HEK293 (cell line): ENCODE results near the gene SYNCRIP.

ENCODE experiments used
- HOXA7 ChIP-seq: sonication (generic); formaldehyde crosslinking; IDR thresholded peaks from 2 replicates; pipeline ENCODE4 v1.8.1; 2022; ENCODE audit warnings: missing genetic modification reagents, borderline replicate concordance
- MEIS1 ChIP-seq: sonication (generic); formaldehyde crosslinking; IDR thresholded peaks from 2 replicates; pipeline ENCODE4 v1.8.1; 2022; ENCODE audit warnings: missing genetic modification reagents, mild to moderate bottlenecking, borderline replicate concordance
- MYNN ChIP-seq: fragments of 450-650 bp; formaldehyde crosslinking; IDR thresholded peaks from 2 replicates; pipeline ENCODE4 v1.5.1; 2016; ENCODE audit warnings: missing biosample characterization, missing genetic modification characterization, borderline replicate concordance
- RBAK ChIP-seq: fragments of 450-650 bp; formaldehyde crosslinking; IDR thresholded peaks from 2 replicates; pipeline ENCODE4 v1.5.1; 2016; ENCODE audit warnings: missing biosample characterization, missing genetic modification characterization
- SP7 ChIP-seq: fragments of 450-650 bp; formaldehyde crosslinking; IDR thresholded peaks from 2 replicates; pipeline ENCODE4 v1.5.1; 2016; ENCODE audit warnings: missing biosample characterization, missing genetic modification characterization
- TRIM28 ChIP-seq: IDR thresholded peaks from 2 replicates; pipeline ENCODE4 v1.6.1; 2011; ENCODE audit warnings: low read length, control low read depth, borderline replicate concordance
- ZBTB20 ChIP-seq: fragments of 450-650 bp; formaldehyde crosslinking; IDR thresholded peaks from 2 replicates; pipeline ENCODE4 v1.5.1; 2016; ENCODE audit warnings: missing biosample characterization, missing genetic modification characterization
- ZEB2 ChIP-seq: fragments of 450-650 bp; formaldehyde crosslinking; IDR thresholded peaks from 2 replicates; pipeline ENCODE4 v1.5.1; 2016; ENCODE audit warnings: missing biosample characterization, missing genetic modification characterization
- ZFP37 ChIP-seq: fragments of 450-650 bp; formaldehyde crosslinking; IDR thresholded peaks from 2 replicates; pipeline ENCODE4 v1.5.1; 2016; ENCODE audit warnings: missing biosample characterization, missing genetic modification characterization
- ZNF138 ChIP-seq: fragments of 450-650 bp; formaldehyde crosslinking; IDR thresholded peaks from 2 replicates; pipeline ENCODE4 v1.5.1; 2016; ENCODE audit warnings: missing biosample characterization, missing genetic modification characterization, borderline replicate concordance
- ZNF214 ChIP-seq: fragments of 450-650 bp; formaldehyde crosslinking; IDR thresholded peaks from 2 replicates; pipeline ENCODE4 v1.5.1; 2017; ENCODE audit warnings: missing biosample characterization, mild to moderate bottlenecking, missing genetic modification characterization, borderline replicate concordance
- ZNF302 ChIP-seq: fragments of 450-650 bp; formaldehyde crosslinking; IDR thresholded peaks from 2 replicates; pipeline ENCODE4 v1.5.1; 2016; ENCODE audit warnings: missing biosample characterization, missing genetic modification characterization, low read depth
- ZNF37A ChIP-seq: fragments of 450-650 bp; IDR thresholded peaks from 2 replicates; pipeline ENCODE4 v1.5.1; 2018; ENCODE audit warnings: missing biosample characterization, missing genetic modification characterization
- ZNF404 ChIP-seq: fragments of 450-650 bp; formaldehyde crosslinking; IDR thresholded peaks from 2 replicates; pipeline ENCODE4 v1.5.1; 2017; ENCODE audit warnings: missing biosample characterization, missing genetic modification characterization
- ZNF423 ChIP-seq: fragments of 450-650 bp; formaldehyde crosslinking; IDR thresholded peaks from 2 replicates; pipeline ENCODE4 v1.5.1; 2016; ENCODE audit warnings: missing biosample characterization, missing genetic modification characterization
- ZNF544 ChIP-seq: fragments of 450-650 bp; formaldehyde crosslinking; IDR thresholded peaks from 2 replicates; pipeline ENCODE4 v1.5.0; 2017; ENCODE audit warnings: missing biosample characterization, missing genetic modification characterization
- ZNF558 ChIP-seq: fragments of 450-650 bp; formaldehyde crosslinking; IDR thresholded peaks from 2 replicates; pipeline ENCODE4 v1.5.1; 2016; ENCODE audit warnings: missing biosample characterization, missing genetic modification characterization
- ZNF596 ChIP-seq: fragments of 450-650 bp; IDR thresholded peaks from 2 replicates; pipeline ENCODE4 v1.5.0; 2018; ENCODE audit warnings: missing biosample characterization, mild to moderate bottlenecking, missing genetic modification characterization, moderate library complexity
- ZNF677 ChIP-seq: fragments of 450-650 bp; IDR thresholded peaks from 2 replicates; pipeline ENCODE4 v1.5.0; 2018; ENCODE audit warnings: missing biosample characterization, mild to moderate bottlenecking, missing genetic modification characterization, moderate library complexity
- ZNF76 ChIP-seq: fragments of 450-650 bp; formaldehyde crosslinking; IDR thresholded peaks from 2 replicates; pipeline ENCODE4; 2016; ENCODE audit warnings: low read depth, missing biosample characterization, missing genetic modification characterization, borderline replicate concordance
- ZSCAN23 ChIP-seq: fragments of 450-650 bp; formaldehyde crosslinking; IDR thresholded peaks from 2 replicates; pipeline ENCODE4 v1.5.1; 2016; ENCODE audit warnings: missing biosample characterization, missing genetic modification characterization
- TF ChIP-seq, protein P1 (sequence below): fragments of 450-650 bp; formaldehyde crosslinking; conservative IDR thresholded peaks from 2 replicates; pipeline ENCODE4 v1.5.1; 2016; ENCODE audit warnings: low read depth, missing biosample characterization, missing genetic modification characterization
- TF ChIP-seq, protein P2 (sequence below): IDR thresholded peaks from 2 replicates; pipeline ENCODE4 v1.6.1; 2011; ENCODE audit warnings: mild to moderate bottlenecking, low read depth, low read length, borderline replicate concordance
- TF ChIP-seq, protein P3 (sequence below): fragments of 450-650 bp; formaldehyde crosslinking; IDR thresholded peaks from 2 replicates; pipeline ENCODE4 v1.5.1; 2017; ENCODE audit warnings: missing biosample characterization, missing genetic modification characterization
- TF ChIP-seq, protein P4 (sequence below): fragments of 450-650 bp; IDR thresholded peaks from 2 replicates; pipeline ENCODE4 v1.5.1; 2018; ENCODE audit warnings: missing biosample characterization, mild to moderate bottlenecking, missing genetic modification characterization
- TF ChIP-seq, protein P5 (sequence below): fragments of 450-650 bp; formaldehyde crosslinking; IDR thresholded peaks from 2 replicates; pipeline ENCODE4 v1.5.1; 2016; ENCODE audit warnings: missing biosample characterization, missing genetic modification characterization
- TF ChIP-seq, protein P6 (sequence below): fragments of 450-650 bp; formaldehyde crosslinking; IDR thresholded peaks from 2 replicates; pipeline ENCODE4 v1.5.1; 2016; ENCODE audit warnings: missing biosample characterization, missing genetic modification characterization

Gene SYNCRIP

DNA sequence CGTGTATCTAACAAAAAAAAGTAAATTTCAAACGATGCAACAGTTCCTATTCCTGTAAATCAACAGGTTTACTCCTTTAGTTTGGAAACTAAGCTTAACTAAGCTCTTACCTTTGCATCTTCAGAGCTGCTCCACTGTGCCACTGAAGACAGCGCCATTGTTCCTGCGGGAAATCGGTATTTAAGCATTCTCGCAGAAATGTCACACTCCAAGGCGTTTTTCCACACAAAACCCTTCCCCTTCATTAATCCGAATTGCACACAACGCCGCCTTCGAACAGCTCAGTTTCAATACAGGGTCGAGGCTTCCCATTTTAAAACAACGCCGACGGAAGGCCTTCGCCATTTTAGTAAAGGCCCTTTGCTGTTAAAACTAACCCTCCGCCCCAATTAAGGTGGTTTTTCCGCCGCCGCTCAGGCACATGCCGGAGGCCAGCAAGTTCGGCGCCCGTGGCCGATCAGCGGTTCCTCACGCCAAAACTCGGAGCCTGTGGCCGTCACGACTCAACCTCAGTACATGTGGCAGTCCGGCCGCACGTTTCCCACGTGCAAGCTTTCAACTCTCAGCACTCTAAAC lies 35.4 kb upstream of the SYNCRIP start (continued):
- no peak for TF ChIP-seq HOXA7 (CRISPR knock-in tag)
- no peak for TF ChIP-seq ZBTB20 (tag by site-specific recombination)
- TF ChIP-seq, protein P1, sequence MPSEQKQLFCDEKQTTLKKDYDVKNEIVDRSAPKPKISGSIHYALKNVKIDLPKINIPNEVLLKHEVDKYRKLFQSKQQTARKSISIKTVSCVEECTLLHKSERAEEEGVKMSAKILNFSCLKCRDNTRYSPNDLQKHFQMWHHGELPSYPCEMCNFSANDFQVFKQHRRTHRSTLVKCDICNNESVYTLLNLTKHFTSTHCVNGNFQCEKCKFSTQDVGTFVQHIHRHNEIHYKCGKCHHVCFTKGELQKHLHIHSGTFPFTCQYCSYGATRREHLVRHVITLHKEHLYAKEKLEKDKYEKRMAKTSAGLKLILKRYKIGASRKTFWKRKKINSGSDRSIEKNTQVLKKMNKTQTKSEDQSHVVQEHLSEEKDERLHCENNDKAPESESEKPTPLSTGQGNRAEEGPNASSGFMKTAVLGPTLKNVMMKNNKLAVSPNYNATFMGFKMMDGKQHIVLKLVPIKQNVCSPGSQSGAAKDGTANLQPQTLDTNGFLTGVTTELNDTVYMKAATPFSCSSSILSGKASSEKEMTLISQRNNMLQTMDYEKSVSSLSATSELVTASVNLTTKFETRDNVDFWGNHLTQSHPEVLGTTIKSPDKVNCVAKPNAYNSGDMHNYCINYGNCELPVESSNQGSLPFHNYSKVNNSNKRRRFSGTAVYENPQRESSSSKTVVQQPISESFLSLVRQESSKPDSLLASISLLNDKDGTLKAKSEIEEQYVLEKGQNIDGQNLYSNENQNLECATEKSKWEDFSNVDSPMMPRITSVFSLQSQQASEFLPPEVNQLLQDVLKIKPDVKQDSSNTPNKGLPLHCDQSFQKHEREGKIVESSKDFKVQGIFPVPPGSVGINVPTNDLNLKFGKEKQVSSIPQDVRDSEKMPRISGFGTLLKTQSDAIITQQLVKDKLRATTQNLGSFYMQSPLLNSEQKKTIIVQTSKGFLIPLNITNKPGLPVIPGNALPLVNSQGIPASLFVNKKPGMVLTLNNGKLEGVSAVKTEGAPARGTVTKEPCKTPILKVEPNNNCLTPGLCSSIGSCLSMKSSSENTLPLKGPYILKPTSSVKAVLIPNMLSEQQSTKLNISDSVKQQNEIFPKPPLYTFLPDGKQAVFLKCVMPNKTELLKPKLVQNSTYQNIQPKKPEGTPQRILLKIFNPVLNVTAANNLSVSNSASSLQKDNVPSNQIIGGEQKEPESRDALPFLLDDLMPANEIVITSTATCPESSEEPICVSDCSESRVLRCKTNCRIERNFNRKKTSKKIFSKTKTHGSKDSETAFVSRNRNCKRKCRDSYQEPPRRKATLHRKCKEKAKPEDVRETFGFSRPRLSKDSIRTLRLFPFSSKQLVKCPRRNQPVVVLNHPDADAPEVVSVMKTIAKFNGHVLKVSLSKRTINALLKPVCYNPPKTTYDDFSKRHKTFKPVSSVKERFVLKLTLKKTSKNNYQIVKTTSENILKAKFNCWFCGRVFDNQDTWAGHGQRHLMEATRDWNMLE (tag by site-specific recombination) = no peak
- no peak for TF ChIP-seq ZNF404
- TF ChIP-seq TRIM28 = no peak
- TF ChIP-seq, protein P2, sequence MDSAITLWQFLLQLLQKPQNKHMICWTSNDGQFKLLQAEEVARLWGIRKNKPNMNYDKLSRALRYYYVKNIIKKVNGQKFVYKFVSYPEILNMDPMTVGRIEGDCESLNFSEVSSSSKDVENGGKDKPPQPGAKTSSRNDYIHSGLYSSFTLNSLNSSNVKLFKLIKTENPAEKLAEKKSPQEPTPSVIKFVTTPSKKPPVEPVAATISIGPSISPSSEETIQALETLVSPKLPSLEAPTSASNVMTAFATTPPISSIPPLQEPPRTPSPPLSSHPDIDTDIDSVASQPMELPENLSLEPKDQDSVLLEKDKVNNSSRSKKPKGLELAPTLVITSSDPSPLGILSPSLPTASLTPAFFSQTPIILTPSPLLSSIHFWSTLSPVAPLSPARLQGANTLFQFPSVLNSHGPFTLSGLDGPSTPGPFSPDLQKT = no peak
- TF ChIP-seq MEIS1 (CRISPR knock-in tag) = no peak
- no peak for TF ChIP-seq ZNF214 (tag by site-specific recombination)
- no peak for TF ChIP-seq ZNF138 (tag by site-specific recombination)
- TF ChIP-seq ZNF677 (tag by site-specific recombination) = no peak
- TF ChIP-seq, protein P3, sequence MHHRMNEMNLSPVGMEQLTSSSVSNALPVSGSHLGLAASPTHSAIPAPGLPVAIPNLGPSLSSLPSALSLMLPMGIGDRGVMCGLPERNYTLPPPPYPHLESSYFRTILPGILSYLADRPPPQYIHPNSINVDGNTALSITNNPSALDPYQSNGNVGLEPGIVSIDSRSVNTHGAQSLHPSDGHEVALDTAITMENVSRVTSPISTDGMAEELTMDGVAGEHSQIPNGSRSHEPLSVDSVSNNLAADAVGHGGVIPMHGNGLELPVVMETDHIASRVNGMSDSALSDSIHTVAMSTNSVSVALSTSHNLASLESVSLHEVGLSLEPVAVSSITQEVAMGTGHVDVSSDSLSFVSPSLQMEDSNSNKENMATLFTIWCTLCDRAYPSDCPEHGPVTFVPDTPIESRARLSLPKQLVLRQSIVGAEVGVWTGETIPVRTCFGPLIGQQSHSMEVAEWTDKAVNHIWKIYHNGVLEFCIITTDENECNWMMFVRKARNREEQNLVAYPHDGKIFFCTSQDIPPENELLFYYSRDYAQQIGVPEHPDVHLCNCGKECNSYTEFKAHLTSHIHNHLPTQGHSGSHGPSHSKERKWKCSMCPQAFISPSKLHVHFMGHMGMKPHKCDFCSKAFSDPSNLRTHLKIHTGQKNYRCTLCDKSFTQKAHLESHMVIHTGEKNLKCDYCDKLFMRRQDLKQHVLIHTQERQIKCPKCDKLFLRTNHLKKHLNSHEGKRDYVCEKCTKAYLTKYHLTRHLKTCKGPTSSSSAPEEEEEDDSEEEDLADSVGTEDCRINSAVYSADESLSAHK (tag by site-specific recombination) = 0 out of 2 replicates have a peak, but pooled peaks have one; percentile 30
- TF ChIP-seq ZNF558 (tag by site-specific recombination) = no peak
- TF ChIP-seq, protein P4, sequence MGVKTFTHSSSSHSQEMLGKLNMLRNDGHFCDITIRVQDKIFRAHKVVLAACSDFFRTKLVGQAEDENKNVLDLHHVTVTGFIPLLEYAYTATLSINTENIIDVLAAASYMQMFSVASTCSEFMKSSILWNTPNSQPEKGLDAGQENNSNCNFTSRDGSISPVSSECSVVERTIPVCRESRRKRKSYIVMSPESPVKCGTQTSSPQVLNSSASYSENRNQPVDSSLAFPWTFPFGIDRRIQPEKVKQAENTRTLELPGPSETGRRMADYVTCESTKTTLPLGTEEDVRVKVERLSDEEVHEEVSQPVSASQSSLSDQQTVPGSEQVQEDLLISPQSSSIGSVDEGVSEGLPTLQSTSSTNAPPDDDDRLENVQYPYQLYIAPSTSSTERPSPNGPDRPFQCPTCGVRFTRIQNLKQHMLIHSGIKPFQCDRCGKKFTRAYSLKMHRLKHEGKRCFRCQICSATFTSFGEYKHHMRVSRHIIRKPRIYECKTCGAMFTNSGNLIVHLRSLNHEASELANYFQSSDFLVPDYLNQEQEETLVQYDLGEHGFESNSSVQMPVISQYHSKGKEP = no peak
- TF ChIP-seq ZNF544 (tag by site-specific recombination) = no peak
- TF ChIP-seq, protein P5, sequence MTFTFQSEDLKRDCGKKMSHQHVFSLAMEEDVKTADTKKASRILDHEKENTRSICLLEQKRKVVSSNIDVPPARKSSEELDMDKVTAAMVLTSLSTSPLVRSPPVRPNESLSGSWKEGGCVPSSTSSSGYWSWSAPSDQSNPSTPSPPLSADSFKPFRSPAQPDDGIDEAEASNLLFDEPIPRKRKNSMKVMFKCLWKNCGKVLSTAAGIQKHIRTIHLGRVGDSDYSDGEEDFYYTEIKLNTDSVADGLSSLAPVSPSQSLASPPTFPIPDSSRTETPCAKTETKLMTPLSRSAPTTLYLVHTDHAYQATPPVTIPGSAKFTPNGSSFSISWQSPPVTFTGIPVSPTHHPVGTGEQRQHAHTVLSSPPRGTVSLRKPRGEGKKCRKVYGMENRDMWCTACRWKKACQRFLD (tag by site-specific recombination) = no peak
- TF ChIP-seq ZNF76 (tag by site-specific recombination) = no peak
- no peak for TF ChIP-seq ZNF302 (tag by site-specific recombination)
- no peak for TF ChIP-seq ZNF423 (tag by site-specific recombination)
- TF ChIP-seq, protein P6, sequence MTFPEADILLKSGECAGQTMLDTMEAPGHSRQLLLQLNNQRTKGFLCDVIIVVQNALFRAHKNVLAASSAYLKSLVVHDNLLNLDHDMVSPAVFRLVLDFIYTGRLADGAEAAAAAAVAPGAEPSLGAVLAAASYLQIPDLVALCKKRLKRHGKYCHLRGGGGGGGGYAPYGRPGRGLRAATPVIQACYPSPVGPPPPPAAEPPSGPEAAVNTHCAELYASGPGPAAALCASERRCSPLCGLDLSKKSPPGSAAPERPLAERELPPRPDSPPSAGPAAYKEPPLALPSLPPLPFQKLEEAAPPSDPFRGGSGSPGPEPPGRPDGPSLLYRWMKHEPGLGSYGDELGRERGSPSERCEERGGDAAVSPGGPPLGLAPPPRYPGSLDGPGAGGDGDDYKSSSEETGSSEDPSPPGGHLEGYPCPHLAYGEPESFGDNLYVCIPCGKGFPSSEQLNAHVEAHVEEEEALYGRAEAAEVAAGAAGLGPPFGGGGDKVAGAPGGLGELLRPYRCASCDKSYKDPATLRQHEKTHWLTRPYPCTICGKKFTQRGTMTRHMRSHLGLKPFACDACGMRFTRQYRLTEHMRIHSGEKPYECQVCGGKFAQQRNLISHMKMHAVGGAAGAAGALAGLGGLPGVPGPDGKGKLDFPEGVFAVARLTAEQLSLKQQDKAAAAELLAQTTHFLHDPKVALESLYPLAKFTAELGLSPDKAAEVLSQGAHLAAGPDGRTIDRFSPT (tag by site-specific recombination) = no peak
- TF ChIP-seq ZNF37A (tag by site-specific recombination) = no peak
- TF ChIP-seq RBAK (tag by site-specific recombination) = no peak
- no peak; the same call in 1 of the 2 replicates for TF ChIP-seq ZEB2 (tag by site-specific recombination)
- no peak; the same call in 1 of the 2 replicates for TF ChIP-seq MYNN (tag by site-specific recombination)
- TF ChIP-seq ZFP37 (tag by site-specific recombination) = peak; percentile 69; the same call in 1 of the 2 replicates
- TF ChIP-seq ZNF596 (tag by site-specific recombination) = no peak
- 0 out of 2 replicates have a peak, but pooled peaks have one; percentile 43 for TF ChIP-seq ZSCAN23 (tag by site-specific recombination)
- TF ChIP-seq SP7 (tag by site-specific recombination) = no peak
